H1 (cell line): ENCODE measurements around the gene NDST4. TPM values are rescaled to one million over a fixed set of nuclear protein-coding genes. Genes with fewer than 3 reads are reported as not detected.
A peak's percentile ranks its signal among the peaks of the same experiment; 100 is the strongest.

Source experiments
- CTCF ChIA-PET: fragments of 300-600 bp; sonication (Branson Sonifier 250); formaldehyde crosslinking; loops from one replicate; lab custom pipeline; 2021; ENCODE audit not compliant: partially characterized antibody; lab: Charles Lee
- POLR2A ChIA-PET: fragments of 300-600 bp; sonication (Branson Sonifier 250); formaldehyde crosslinking; loops from one replicate; lab custom pipeline; 2021; ENCODE audit warnings: inconsistent platforms; ENCODE audit not compliant: partially characterized antibody; lab: Charles Lee
- DNase-seq, 2 experiments: peaks; one replicate each; pipeline versions ENCODE4 v3.0.0 to v3.0.0-alpha.2; 2010 to 2022; ENCODE audit warnings: low spot score in 2 of 2, low read depth in 1 of 2, mixed read lengths in 1 of 2
- FAIRE-seq: peaks from 2 replicates; lab custom pipeline; 2011; peaks lifted over from hg19 to GRCh38; lab: Jason Lieb, UNC
- H2AFZ ChIP-seq: 2 replicates; pipeline ENCODE4 v1.8.1; 2012; ENCODE audit warnings: low read length, inconsistent platforms
- H2AK5ac ChIP-seq: 2 replicates; pipeline ENCODE4 v1.6.1; 2013; ENCODE audit warnings: low read depth, low read length
- H2BK120ac ChIP-seq: replicated peaks from 2 replicates; pipeline ENCODE3; 2013; ENCODE audit warnings: low read depth, low read length, inconsistent platforms
- H2BK12ac ChIP-seq: 2 replicates; pipeline ENCODE4 v1.6.1; 2013; ENCODE audit warnings: low read depth, low read length
- H2BK15ac ChIP-seq: 2 replicates; pipeline ENCODE4 v1.6.1; 2013; ENCODE audit warnings: low read length
- H2BK20ac ChIP-seq: 2 replicates; pipeline ENCODE4 v1.6.1; 2013; ENCODE audit warnings: low read length
- H2BK5ac ChIP-seq: 2 replicates; pipeline ENCODE4 v1.6.1; 2013; ENCODE audit warnings: low read depth, low read length
- H3K14ac ChIP-seq: 2 replicates; pipeline ENCODE4 v1.6.1; 2013; ENCODE audit warnings: inconsistent platforms; ENCODE audit not compliant: insufficient read length
- H3K18ac ChIP-seq: 2 replicates; pipeline ENCODE4 v1.6.1; 2013; ENCODE audit warnings: low read length; ENCODE audit errors: extremely low read depth
- H3K23ac ChIP-seq: 2 replicates; pipeline ENCODE4 v1.6.1; 2013; ENCODE audit warnings: inconsistent platforms; ENCODE audit not compliant: insufficient read length
- H3K23me2 ChIP-seq: 2 replicates; pipeline ENCODE4 v1.6.1; 2013; ENCODE audit warnings: low read depth, low read length
- H3K27ac ChIP-seq: 2 replicates; pipeline ENCODE4 v1.6.1; 2011; ENCODE audit warnings: low read depth, low read length, inconsistent platforms
- H3K27me3 ChIP-seq, 4 experiments: replicated peaks in 1 of 4; 1 replicate in 1 of 4; 2 replicates in 3 of 4; pipeline versions ENCODE4 v1.6.1 to v1.8.1; 2011 to 2013; ENCODE audit warnings: low read length in 3 of 4, mild to moderate bottlenecking in 3 of 4, inconsistent platforms in 2 of 4, mixed read lengths in 2 of 4, moderate library complexity in 1 of 4; ENCODE audit not compliant: control insufficient read depth in 3 of 4, insufficient read depth in 3 of 4; ENCODE audit errors: extremely low read depth in 1 of 4
- H3K36me3 ChIP-seq, 4 experiments: 2 replicates each; pipeline versions ENCODE4 v1.6.1 to v1.8.1; 2011 to 2013; ENCODE audit warnings: mild to moderate bottlenecking in 4 of 4, low read length in 3 of 4, moderate library complexity in 2 of 4, control low read depth in 1 of 4, inconsistent platforms in 1 of 4; ENCODE audit not compliant: insufficient read depth in 4 of 4, control insufficient read depth in 2 of 4
- H3K4ac ChIP-seq: replicated peaks from 2 replicates; pipeline ENCODE3; 2013; ENCODE audit warnings: low read length, low read depth, mixed read lengths, inconsistent platforms; ENCODE audit not compliant: insufficient read length
- H3K4me1 ChIP-seq, 4 experiments: replicated peaks in 1 of 4; 1 replicate in 1 of 4; 2 replicates in 3 of 4; pipeline versions ENCODE4 v1.6.1 to v1.8.1; 2011 to 2013; ENCODE audit warnings: low read length in 3 of 4, inconsistent platforms in 2 of 4, mixed read lengths in 1 of 4; ENCODE audit not compliant: insufficient read depth in 4 of 4, control insufficient read depth in 3 of 4
- H3K4me2 ChIP-seq, 2 experiments: 2 replicates each; pipeline versions ENCODE4 v1.6.1 to v1.8.1; 2011 to 2013; ENCODE audit warnings: low read depth in 2 of 2, low read length in 2 of 2, control low read depth in 1 of 2, inconsistent platforms in 1 of 2, mild to moderate bottlenecking in 1 of 2; ENCODE audit not compliant: insufficient read depth in 1 of 2
- H3K4me3 ChIP-seq, 4 experiments: fragments of 200-600, 300-600 bp in 1 of 4; sonication (generic), shearing (Covaris generic), sonication (Bioruptor Twin) in 1 of 4; 2 replicates each; pipeline versions ENCODE4 v1.5.1 to v1.8.1; 2011 to 2016; ENCODE audit warnings: low read length in 4 of 4, low read depth in 3 of 4, control low read depth in 2 of 4, inconsistent platforms in 2 of 4, mild to moderate bottlenecking in 2 of 4, mixed read lengths in 1 of 4, moderate library complexity in 1 of 4; ENCODE audit not compliant: insufficient read depth in 2 of 4; ENCODE audit errors: extremely low read depth in 1 of 4
- H3K56ac ChIP-seq: replicated peaks from 2 replicates; pipeline ENCODE3; 2013; ENCODE audit warnings: low read depth, mild to moderate bottlenecking, mixed read lengths, low read length, inconsistent platforms; ENCODE audit not compliant: insufficient read length
- H3K79me1 ChIP-seq: 2 replicates; pipeline ENCODE4 v1.6.1; 2013; ENCODE audit warnings: low read depth, low read length, control low read depth
- H3K79me2 ChIP-seq, 2 experiments: 2 replicates each; pipeline versions ENCODE4 v1.6.1 to v1.8.1; 2012 to 2013; ENCODE audit warnings: low read length in 2 of 2, mild to moderate bottlenecking in 2 of 2, inconsistent platforms in 1 of 2; ENCODE audit not compliant: insufficient read depth in 2 of 2, control insufficient read depth in 1 of 2
- H3K9ac ChIP-seq, 4 experiments: replicated peaks in 1 of 4; 1 replicate in 1 of 4; 2 replicates in 3 of 4; pipeline versions ENCODE4 v1.6.1 to v1.8.1; 2011 to 2013; ENCODE audit warnings: low read depth in 3 of 4, low read length in 3 of 4, control low read depth in 2 of 4, mild to moderate bottlenecking in 2 of 4, moderate library complexity in 2 of 4, inconsistent platforms in 1 of 4; ENCODE audit errors: extremely low read depth in 1 of 4
- H3K9me3 ChIP-seq, 2 experiments: 2 replicates each; pipeline versions ENCODE4 v1.6.1 to v1.8.1; 2012 to 2013; ENCODE audit warnings: mild to moderate bottlenecking in 2 of 2, moderate library complexity in 2 of 2, control low read depth in 1 of 2, inconsistent platforms in 1 of 2, low read depth in 1 of 2, low read length in 1 of 2, mixed read lengths in 1 of 2; ENCODE audit not compliant: insufficient read depth in 2 of 2
- H4K20me1 ChIP-seq, 2 experiments: replicated peaks in 1 of 2; 2 replicates each; pipeline versions ENCODE3 to v1.8.1; 2011 to 2013; ENCODE audit warnings: inconsistent platforms in 2 of 2, low read length in 2 of 2, mild to moderate bottlenecking in 1 of 2; ENCODE audit not compliant: insufficient read depth in 2 of 2, control insufficient read depth in 1 of 2
- H4K5ac ChIP-seq: 2 replicates; pipeline ENCODE4 v1.6.1; 2013; ENCODE audit warnings: low read length, low read depth, mixed read lengths, inconsistent platforms; ENCODE audit not compliant: insufficient read length
- H4K8ac ChIP-seq: 2 replicates; pipeline ENCODE4 v1.8.0; 2013; ENCODE audit warnings: mild to moderate bottlenecking, moderate library complexity, low read length, inconsistent platforms; ENCODE audit not compliant: insufficient read depth; ENCODE audit errors: extremely low read depth
- H4K91ac ChIP-seq: replicated peaks from 2 replicates; pipeline ENCODE3; 2013; ENCODE audit warnings: low read length, mixed read lengths, inconsistent platforms; ENCODE audit not compliant: insufficient read length
- CBX5 ChIP-seq: fragments of 300-800, 300-1000 bp; sonication (generic); IDR thresholded peaks from 2 replicates; pipeline ENCODE4 v1.7.1; 2016; ENCODE audit warnings: antibody characterized with exemption, low read length, low read depth
- CEBPB ChIP-seq: IDR thresholded peaks from 2 replicates; pipeline ENCODE4 v1.6.1; 2012; ENCODE audit warnings: low read depth, low read length
- CTCF ChIP-seq, 3 experiments: IDR thresholded peaks; 1 replicate in 2 of 3; 2 replicates in 1 of 3; pipeline versions ENCODE4 v1.5.1 to v1.6.1; 2011; ENCODE audit warnings: low read length in 3 of 3, mild to moderate bottlenecking in 3 of 3, inconsistent platforms in 2 of 3, low read depth in 1 of 3, moderate library complexity in 1 of 3; ENCODE audit not compliant: insufficient read depth in 1 of 3; ENCODE audit errors: control extremely low read depth in 1 of 3
- E2F6 ChIP-seq: IDR thresholded peaks from 2 replicates; pipeline ENCODE4 v1.6.1; 2012; ENCODE audit warnings: inconsistent platforms
- EP300 ChIP-seq, 2 experiments: IDR thresholded peaks; 1 replicate in 1 of 2; 2 replicates in 1 of 2; pipeline ENCODE4 v1.6.1; 2011 to 2012; ENCODE audit warnings: low read depth in 2 of 2, low read length in 2 of 2, mild to moderate bottlenecking in 2 of 2, borderline replicate concordance in 1 of 2, inconsistent platforms in 1 of 2, moderate library complexity in 1 of 2
- FOSL1 ChIP-seq: IDR thresholded peaks from 2 replicates; pipeline ENCODE4 v1.6.1; 2011; ENCODE audit warnings: mild to moderate bottlenecking, low read depth, low read length, moderate library complexity; ENCODE audit not compliant: insufficient read depth
- KDM5A ChIP-seq: fragments of 200-600 bp; IDR thresholded peaks from 2 replicates; pipeline ENCODE4 v1.7.1; 2012; ENCODE audit warnings: mild to moderate bottlenecking, low read length, inconsistent platforms, mixed read lengths
- RBBP5 ChIP-seq: IDR thresholded peaks from 2 replicates; pipeline ENCODE4 v1.7.1; 2012; ENCODE audit warnings: low read depth, mild to moderate bottlenecking, inconsistent platforms, low read length, moderate library complexity, borderline replicate concordance
- SP2 ChIP-seq: IDR thresholded peaks from 2 replicates; pipeline ENCODE4 v1.6.1; 2012; ENCODE audit warnings: mild to moderate bottlenecking, low read length, inconsistent platforms
- WGBS, 2 experiments: shearing (Covaris generic) in 1 of 2; methylation state at CpG; one replicate each; pipeline versions ENCODE4 v1.1.6 to v1.1.7; 2013 to 2015; ENCODE audit warnings: low lambda C conversion rate in 2 of 2, mixed read lengths in 2 of 2, inconsistent platforms in 1 of 2, low coverage in 1 of 2, missing lambda C conversion rate in 1 of 2; ENCODE audit not compliant: insufficient replicate concordance in 2 of 2, insufficient coverage in 1 of 2, insufficient read length in 1 of 2; ENCODE audit errors: extremely low coverage in 1 of 2, missing lambda C conversion rate in 1 of 2; 5-methylcytosine and 5-hydroxymethylcytosine counted together
- polyA plus RNA-seq, 7 experiments: library from polyadenylated mRNA; depleted of rRNA in 3 of 7; stranded (reverse) in 5 of 7; unstranded in 2 of 7; fragments of >200 nt in 5 of 7; fragments of 200-250 nt in 2 of 7; gene quantifications; 1 replicate in 5 of 7; 2 replicates in 1 of 7; 4 replicates in 1 of 7; pipeline versions ENCODE4 v1.2.1 to v1.2.3, GENCODE V29; 2011 to 2013; ENCODE audit warnings: missing spikeins in 2 of 7, mixed read lengths in 2 of 7
- total RNA-seq: library from RNA; stranded (reverse); fragmentation: NEBNext Ultra II Directional; extraction: Animal tissue kit (Norgen Biotek cat#: 25700); gene quantifications from 2 replicates; pipeline ENCODE4 v1.2.1, GENCODE V29; 2021

Gene NDST4
- total and polyA plus RNA-seq, 2 of the 8 experiments (the other 6 are each of a cell fraction or from before 2014, with no cell fraction given): 0.02 TPM; not detected in 1

GRCh38 chr4:114866901-114867670 lies 246.3 kb downstream of the NDST4 start:
- no peak overlapping the region for H2AK5ac ChIP-seq
- no peak overlapping the region for H3K4me2 ChIP-seq
- no peak overlapping the region for H2BK5ac ChIP-seq
- H3K9me3 ChIP-seq: no peaks in the 10 kb centered on the region
- H3K9ac ChIP-seq: no peak overlapping the region
- H3K4me3 ChIP-seq: no peak overlapping the region
- no peaks in the 10 kb centered on the region for H3K4me1 ChIP-seq
- no peak overlapping the region for H2BK15ac ChIP-seq
- no peaks in the 10 kb centered on the region for H3K79me2 ChIP-seq
- POLR2A ChIA-PET: interaction anchor here (0.6 kb wide), 1 partner anchor 39 kb away, joined by 3 read pairs; no protein-coding TSS in a partner anchor
- no peak overlapping the region for H2BK12ac ChIP-seq
- CTCF ChIA-PET: interaction anchor here (1.6 kb wide), 1 partner anchor 59 kb away, joined by 4 read pairs; no protein-coding TSS in a partner anchor
- no peak overlapping the region for H2BK120ac ChIP-seq
- H3K14ac ChIP-seq: no peak overlapping the region
- FAIRE-seq (no peak), DNase-seq (no peak)
- H3K23me2 ChIP-seq: no peaks in the 10 kb centered on the region
- H3K4ac ChIP-seq: no peak overlapping the region
- H4K5ac ChIP-seq: no peak overlapping the region
- H4K8ac ChIP-seq: no peak overlapping the region
- H3K27me3 ChIP-seq: no peaks in the 10 kb centered on the region
- H3K23ac ChIP-seq: no peak overlapping the region
- H3K36me3 ChIP-seq: no peaks in the 10 kb centered on the region
- H2AFZ ChIP-seq: peak overlapping the region; percentile 72; the same call in 1 of the 2 replicates
- no peaks in the 10 kb centered on the region for H3K79me1 ChIP-seq
- H4K20me1 ChIP-seq: no peaks in the 10 kb centered on the region
- H2BK20ac ChIP-seq: no peak overlapping the region
- H4K91ac ChIP-seq: no peak overlapping the region
- WGBS, 2 experiments: 82% methylated on average over 2 of the region's 2 CpGs; no CpG with 5 or more reads in 1 of the 2 experiments
- no peak overlapping the region for H3K56ac ChIP-seq
- H3K27ac ChIP-seq: no peak overlapping the region
- no peak overlapping the region for H3K18ac ChIP-seq
- no peak for TF ChIP-seq RBBP5
- TF ChIP-seq E2F6: no peak
- TF ChIP-seq SP2: no peak
- TF ChIP-seq FOSL1: no peak
- TF ChIP-seq CTCF (IDR thresholded peaks at IDR 0.05; ENCODE audit: control extremely low read depth in 1 of 3, insufficient read depth in 1 of 3, low read depth in 1 of 3, low read length in 3 of 3): no peak
- no peak for TF ChIP-seq CEBPB
- no peak for TF ChIP-seq KDM5A
- no peak for TF ChIP-seq EP300 (IDR thresholded peaks at IDR 0.05; ENCODE audit: borderline replicate concordance in 1 of 2, low read depth in 2 of 2, low read length in 2 of 2)
- TF ChIP-seq CBX5: no peak
